ENCODE results near the gene DSE.

DSE gene

GRCh38 chr6:116362276-116362675 lies 8.5 kb upstream of the DSE start:
- DNase-seq (ENCODE audit: low read depth): no peak

GRCh38 chr6:116363759-116364158 lies 7.0 kb upstream of the DSE start:
- no peak for DNase-seq (ENCODE audit: low read depth)

GRCh38 chr6:116364321-116364720 lies 6.4 kb upstream of the DSE start:
- DNase-seq (ENCODE audit: low read depth): no peak

- no peak for DNase-seq (ENCODE audit: low read depth)
Observed at GRCh38 chr6:116365743-116366142, 5.0 kb upstream of the DSE start.

GRCh38 chr6:116366740-116367275 lies 3.9 kb upstream of the DSE start:
- no peak for DNase-seq (ENCODE audit: low read depth)

GRCh38 chr6:116369540-116369939 lies 1.2 kb upstream of the DSE start:
- no peak for DNase-seq (ENCODE audit: low read depth)

DNA sequence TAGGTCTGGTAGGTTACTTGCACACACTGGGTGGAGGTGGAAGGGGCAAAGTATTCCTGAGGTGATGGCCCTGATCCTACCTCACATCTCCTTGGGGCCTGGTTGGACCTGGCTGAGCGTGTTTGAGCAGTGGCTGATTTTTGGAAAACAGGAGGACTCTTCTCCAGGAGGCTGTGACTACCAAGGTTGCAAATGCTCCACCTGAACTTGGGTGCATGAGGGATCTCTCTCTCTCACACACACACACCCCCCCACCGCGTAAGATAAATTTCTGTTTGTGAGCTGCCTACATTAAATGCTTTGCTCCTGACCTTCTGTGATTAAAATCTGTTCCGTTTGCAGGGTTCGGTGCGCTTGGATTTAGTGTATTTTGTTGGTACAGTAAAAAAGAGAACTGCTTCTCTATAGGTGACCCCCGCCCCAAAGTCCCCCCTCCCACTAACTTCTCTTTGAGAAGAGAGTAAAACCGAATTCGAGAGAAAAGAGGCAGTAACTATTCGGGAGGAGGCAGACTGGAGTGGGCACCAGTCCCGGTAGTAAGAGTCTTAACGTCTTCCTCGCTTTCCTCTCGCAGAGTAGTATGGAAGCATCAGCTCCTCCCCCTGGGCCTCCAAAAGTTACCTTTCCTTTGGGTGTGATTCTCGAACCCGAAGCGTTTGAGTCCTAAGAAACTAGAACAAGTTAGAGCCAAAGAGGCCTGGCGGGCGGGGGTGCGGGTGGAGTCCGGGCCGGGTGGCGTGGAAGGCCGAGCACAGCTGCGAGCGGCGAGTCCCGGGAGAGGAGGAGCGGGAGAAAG lies 585 bp upstream of the DSE start:
- no peak for DNase-seq (ENCODE audit: low read depth)

- DNase-seq (ENCODE audit: low read depth): peak; percentile 78
Observed at GRCh38 chr6:116371120-116371917, 572 bp downstream of the DSE start.

- no peak for DNase-seq (ENCODE audit: low read depth)
Observed at GRCh38 chr6:116371918-116372209, 1.1 kb downstream of the DSE start.

- DNase-seq (ENCODE audit: low read depth): no peak
Observed at GRCh38 chr6:116373300-116373699, 2.6 kb downstream of the DSE start.

DNA sequence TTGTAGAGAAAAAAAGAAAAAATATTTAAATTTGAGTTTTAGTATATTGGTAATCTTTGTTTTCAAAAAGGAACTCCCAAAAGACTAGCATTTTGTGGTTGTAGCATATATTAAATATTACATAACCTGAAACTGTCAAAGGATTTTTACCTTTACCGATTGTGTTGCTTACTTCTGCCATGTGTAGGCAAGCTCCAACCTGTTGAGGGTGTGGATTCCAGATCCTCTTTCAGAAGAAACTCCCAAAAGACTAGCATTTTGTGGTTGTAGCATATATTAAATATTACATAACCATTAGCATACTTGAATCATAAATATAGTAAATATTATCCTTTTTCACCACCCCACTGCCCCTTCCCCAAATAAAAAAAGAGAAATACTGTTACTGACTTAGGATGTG lies 3.2 kb downstream of the DSE start:
- DNase-seq (ENCODE audit: low read depth): no peak

DNA sequence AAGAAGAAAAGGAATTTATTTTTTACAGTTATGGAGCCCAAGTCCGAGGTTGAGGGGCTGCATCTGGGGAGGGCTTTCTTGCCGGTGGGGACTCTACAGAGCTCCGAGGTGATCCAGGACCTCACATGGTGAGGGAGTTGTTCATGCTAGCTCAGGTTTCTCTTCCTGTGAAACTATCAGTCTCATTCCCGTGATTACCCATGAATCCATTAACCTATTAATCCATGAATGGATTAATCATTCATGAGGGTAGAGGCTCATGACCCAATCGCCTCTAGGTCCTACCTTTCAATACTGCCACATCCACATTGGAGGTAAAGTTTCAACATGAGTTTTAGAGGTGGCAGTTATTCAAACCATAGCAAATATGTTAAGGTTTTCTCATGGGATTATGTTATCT lies 3.8 kb downstream of the DSE start:
- no peak for DNase-seq (ENCODE audit: low read depth)

DNA sequence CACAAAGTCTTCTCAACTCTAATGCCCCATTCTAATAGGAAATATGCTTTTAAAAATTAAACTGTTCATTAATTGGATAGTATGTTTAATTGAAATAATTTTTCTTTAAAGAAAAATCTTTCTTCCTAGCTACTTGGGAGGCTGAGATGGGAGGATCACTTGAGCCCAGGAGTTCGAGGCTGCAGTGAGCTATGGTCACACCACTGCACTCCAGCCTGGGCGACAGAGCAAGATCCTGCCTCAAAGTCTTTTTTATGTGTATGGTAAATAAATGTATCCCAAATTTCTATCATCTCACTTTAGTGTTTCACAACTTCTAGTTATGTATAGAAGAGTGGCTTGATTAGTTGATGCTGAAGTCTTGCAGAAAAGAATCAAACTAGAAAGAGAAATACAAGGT lies 4.5 kb downstream of the DSE start:
- no peak for DNase-seq (ENCODE audit: low read depth)

DNA sequence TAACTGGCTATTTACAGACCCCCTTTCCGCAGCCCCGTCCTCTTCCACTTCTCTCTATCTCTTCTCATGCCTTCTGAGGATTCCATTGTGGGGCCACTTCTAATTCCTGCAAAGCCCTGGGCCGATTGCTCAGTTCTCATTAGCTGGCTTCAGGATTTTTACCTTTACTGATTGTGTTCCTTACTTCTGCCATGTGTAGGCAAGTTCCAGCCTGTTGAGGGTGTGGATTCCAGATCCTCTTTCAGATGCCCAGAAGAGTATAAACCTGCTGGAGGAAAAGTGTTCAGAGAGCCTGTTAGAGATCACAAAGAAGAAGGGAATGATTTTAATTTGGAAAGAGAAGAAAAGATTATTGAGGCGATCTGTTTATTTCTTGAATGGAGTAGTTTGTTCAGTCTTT lies 5.4 kb downstream of the DSE start:
- no peak for DNase-seq (ENCODE audit: low read depth)

DNA sequence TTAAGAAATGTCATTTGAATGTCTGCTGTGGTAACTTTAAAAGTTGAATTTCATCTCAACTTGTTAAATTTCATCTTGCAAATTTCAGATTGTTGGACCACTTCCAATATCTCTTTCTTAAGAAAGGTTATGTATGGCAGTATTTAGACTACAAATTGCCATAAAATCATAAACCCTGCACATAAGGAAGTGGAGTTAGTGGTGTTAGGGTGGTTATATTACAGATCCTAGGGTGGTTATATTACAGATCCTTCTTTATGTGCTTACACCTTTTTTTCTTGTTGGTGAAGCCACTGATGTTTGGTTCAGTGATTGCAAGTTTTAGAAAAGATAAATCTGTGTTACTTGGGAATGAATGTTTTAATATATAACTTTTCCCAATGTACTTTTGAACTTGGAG lies 9.0 kb downstream of the DSE start:
- DNase-seq (ENCODE audit: low read depth): no peak

DNA sequence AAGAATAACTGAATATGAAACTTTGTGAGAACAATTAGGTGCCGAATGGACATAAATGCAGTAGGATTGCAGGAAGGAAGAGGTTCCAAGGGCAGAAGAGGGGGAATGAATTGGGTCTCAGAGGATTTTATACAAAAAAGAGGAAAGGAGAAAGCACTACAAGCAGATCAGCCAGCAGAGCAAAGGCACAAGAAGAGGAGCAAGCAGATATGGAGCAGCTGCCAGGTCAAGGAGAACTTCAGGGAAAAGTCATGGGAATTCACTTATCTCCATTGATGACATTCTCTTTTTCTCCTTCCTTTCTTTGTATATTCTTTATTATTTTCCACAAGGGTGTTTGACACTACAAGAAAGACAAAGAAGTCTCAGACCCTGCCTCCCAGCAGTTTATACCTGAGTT lies 9.6 kb downstream of the DSE start:
- no peak for DNase-seq (ENCODE audit: low read depth)

- DNase-seq (ENCODE audit: low read depth): no peak
Observed at GRCh38 chr6:116381000-116381399, 10.3 kb downstream of the DSE start.

GRCh38 chr6:116382587-116382986 lies 11.8 kb downstream of the DSE start:
- no peak for DNase-seq (ENCODE audit: low read depth)

DNA sequence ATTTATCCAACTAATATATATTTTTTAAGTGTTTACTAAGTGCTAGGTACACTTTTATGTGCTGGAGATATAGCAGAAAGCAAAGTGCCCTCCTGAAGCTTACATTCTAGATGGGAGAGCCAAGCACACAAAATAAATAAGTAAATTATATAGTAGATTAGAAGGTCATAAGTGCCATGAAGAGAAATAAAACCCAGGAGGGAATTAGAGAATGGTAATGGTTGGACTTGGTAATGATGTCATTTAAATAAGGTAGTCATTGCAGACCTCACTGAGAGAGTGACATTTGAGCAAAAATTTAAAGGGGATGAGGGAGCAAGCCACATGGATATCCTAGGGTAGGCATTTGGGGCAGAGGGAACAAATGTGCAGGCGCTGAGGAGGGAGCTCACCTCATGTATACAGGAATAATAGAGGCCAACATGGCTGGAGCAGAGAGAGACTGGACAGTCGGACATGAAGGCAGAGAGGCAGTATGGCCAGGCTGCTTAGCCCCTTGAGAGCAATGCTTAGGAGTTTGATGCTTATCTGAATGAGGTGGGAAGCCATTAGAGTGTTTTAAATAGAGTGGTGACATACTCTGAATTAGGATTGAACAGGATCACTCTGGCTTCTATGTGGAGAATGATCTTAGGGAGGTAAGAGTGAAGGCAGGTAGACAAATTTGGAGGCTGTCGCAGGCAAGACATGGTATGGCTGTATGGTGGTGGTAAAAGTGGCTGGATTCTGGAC lies 14.1 kb downstream of the DSE start:
- no peak for DNase-seq (ENCODE audit: low read depth)

DNA sequence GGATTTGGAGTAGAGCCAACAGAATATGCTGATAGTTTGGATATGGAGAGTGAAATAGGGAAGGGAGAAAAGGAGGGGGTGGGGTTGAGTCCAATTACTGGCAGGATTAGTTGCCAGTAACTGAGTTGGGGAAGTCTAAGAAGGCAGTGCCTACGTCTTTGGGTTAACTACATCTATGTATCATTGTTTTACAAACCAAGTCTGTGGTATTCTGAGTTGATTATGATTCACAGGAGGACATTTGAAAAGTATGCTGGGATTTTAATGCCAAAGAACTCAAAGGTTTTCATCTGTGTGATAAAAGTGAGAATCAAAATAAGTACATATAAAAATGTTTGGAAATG lies 14.7 kb downstream of the DSE start:
- no peak for DNase-seq (ENCODE audit: low read depth)

GRCh38 chr6:116385921-116386320 lies 15.2 kb downstream of the DSE start:
- DNase-seq (ENCODE audit: low read depth): no peak

DNA sequence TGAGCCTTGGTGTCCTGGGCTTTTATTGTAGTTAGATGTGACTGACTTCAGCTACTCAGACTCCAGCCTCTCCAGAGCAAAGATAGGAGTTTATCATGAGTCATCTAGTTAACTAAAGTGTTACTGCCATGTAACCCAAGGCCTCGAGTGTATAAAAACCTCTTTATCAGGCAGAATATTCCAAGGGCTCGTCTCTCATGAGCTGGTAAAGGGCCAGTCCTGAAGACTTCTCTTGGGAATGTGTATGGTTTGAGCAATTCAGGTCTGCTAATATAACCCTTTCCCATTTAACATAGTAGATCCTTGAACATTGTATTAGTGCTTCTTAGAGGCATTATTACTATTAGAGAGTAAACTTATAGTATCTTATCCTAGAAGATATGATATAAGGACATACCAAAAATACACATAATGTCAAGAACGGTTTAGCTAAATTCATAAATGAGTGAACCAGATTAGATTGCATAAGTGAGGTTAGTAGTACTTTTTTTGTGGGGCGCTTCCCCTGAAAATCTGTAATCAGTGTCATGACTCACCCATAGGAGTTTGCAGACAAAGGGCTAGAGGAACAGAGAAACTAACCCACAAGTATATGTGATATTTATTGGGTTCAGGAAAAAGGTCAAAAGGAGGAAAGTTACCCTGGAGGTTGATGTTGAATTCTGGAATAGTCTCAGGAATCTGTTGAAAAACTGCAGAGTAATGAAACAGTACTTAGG lies 16.0 kb downstream of the DSE start:
- no peak for DNase-seq (ENCODE audit: low read depth)

All from fibroblast of the conjunctiva (primary cell).